Upper lobe of left lung (tissue), 6 donors: ENCODE results near the gene DHRS11. TPM values are rescaled to one million over a fixed set of nuclear protein-coding genes. Genes with fewer than 3 reads are reported as not detected.
A peak's percentile ranks its signal among the peaks of the same experiment; 100 is the strongest.

Experiments
- ATAC-seq, 2 donors: fragments of 200-7000 bp; cut with Tn5 transposase; one replicate each; pipeline ENCODE4 v1.9.1; 2022; ENCODE audit warnings: mild to moderate bottlenecking in 2 of 2, moderate library complexity in 2 of 2; ENCODE audit not compliant: low FRiP score in 2 of 2
- DNase-seq, 2 donors: peaks; one replicate each; pipeline ENCODE4 v3.0.0-alpha.2; 2019 to 2020
- H3K27ac ChIP-seq, 4 donors: fragments of 200-600 bp; sonication (generic); one replicate each; pipeline ENCODE4 v1.5.1; 2016 to 2019
- H3K27me3 ChIP-seq, 4 donors: fragments of 200-600 bp; sonication (generic); one replicate each; pipeline ENCODE4 v1.5.1; 2017 to 2019
- H3K36me3 ChIP-seq, 4 donors: fragments of 200-600 bp; sonication (generic); one replicate each; pipeline ENCODE4 v1.5.1; 2016 to 2019
- H3K4me1 ChIP-seq, 4 donors: fragments of 200-600 bp; sonication (generic); one replicate each; pipeline ENCODE4 v1.5.1; 2018 to 2019
- H3K4me3 ChIP-seq, 4 donors: fragments of 200-600 bp; sonication (generic); one replicate each; pipeline ENCODE4 v1.5.1; 2017 to 2019; ENCODE audit warnings: mild to moderate bottlenecking in 2 of 4, moderate library complexity in 1 of 4
- H3K9me3 ChIP-seq, 4 donors: fragments of 200-600 bp; sonication (generic); one replicate each; pipeline ENCODE4 v1.5.1; 2018 to 2019
- EP300 ChIP-seq, 4 donors: sonication (generic); formaldehyde crosslinking; IDR thresholded peaks; one replicate each; pipeline ENCODE4 v1.5.1; 2017; ENCODE audit warnings: antibody characterized with exemption in 4 of 4, control low read depth in 2 of 4
- POLR2A ChIP-seq, 4 donors: fragments of 450-650 bp; IDR thresholded peaks; one replicate each; pipeline ENCODE4 v1.5.1; 2016 to 2017; ENCODE audit warnings: antibody characterized with exemption in 4 of 4, mild to moderate bottlenecking in 2 of 4
- POLR2AphosphoS5 ChIP-seq, 2 donors: sonication (generic); formaldehyde crosslinking; IDR thresholded peaks; one replicate each; pipeline ENCODE4 v1.5.1; 2017; ENCODE audit warnings: antibody characterized with exemption in 2 of 2
- WGBS, 2 donors: methylation state at CpG; one replicate each; pipeline ENCODE4 v1.1.5; 2017 to 2018; 5-methylcytosine and 5-hydroxymethylcytosine counted together
- total RNA-seq, 6 donors: library from RNA; depleted of rRNA in 4 of 6; stranded (reverse); fragments of >200 nt in 4 of 6; gene quantifications; one replicate each; pipeline versions ENCODE4 v1.1.0 to v1.2.1, GENCODE V29; 2016 to 2021
- TF ChIP-seq, protein P1 (sequence below), 6 experiments: fragments of 450-650 bp in 4 of 6; fragments of 200-600 bp in 2 of 6; sonication (generic) in 2 of 6; IDR thresholded peaks; one replicate each; pipeline ENCODE4 v1.5.1; 2016 to 2019; ENCODE audit warnings: antibody characterized with exemption in 6 of 6
- donor health status: DM: no; HTN: no; CAD: no; lungs with moderate emphysema.
- donor health status: DM: no; HTN: yes; CAD: no; lungs with severe emphysema.

Gene DHRS11
- total RNA-seq, 6 donors from 2014 or later = 3.6 to 7.5 (median 4.9) TPM

- H3K9me3 ChIP-seq = no peaks in the 10 kb centered on the region
- no peaks in the 10 kb centered on the region for H3K36me3 ChIP-seq
- TF ChIP-seq, protein P1, sequence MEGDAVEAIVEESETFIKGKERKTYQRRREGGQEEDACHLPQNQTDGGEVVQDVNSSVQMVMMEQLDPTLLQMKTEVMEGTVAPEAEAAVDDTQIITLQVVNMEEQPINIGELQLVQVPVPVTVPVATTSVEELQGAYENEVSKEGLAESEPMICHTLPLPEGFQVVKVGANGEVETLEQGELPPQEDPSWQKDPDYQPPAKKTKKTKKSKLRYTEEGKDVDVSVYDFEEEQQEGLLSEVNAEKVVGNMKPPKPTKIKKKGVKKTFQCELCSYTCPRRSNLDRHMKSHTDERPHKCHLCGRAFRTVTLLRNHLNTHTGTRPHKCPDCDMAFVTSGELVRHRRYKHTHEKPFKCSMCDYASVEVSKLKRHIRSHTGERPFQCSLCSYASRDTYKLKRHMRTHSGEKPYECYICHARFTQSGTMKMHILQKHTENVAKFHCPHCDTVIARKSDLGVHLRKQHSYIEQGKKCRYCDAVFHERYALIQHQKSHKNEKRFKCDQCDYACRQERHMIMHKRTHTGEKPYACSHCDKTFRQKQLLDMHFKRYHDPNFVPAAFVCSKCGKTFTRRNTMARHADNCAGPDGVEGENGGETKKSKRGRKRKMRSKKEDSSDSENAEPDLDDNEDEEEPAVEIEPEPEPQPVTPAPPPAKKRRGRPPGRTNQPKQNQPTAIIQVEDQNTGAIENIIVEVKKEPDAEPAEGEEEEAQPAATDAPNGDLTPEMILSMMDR (IDR thresholded peaks at IDR 0.05) = no peak
- TF ChIP-seq EP300 (IDR thresholded peaks at IDR 0.05) = no peak
- TF ChIP-seq POLR2AphosphoS5 (IDR thresholded peaks at IDR 0.05) = no peak
- no peak for TF ChIP-seq POLR2A (IDR thresholded peaks at IDR 0.05)
- H3K4me3 ChIP-seq = no peak overlapping the region
- no peaks in the 10 kb centered on the region for H3K4me1 ChIP-seq
- DNase-seq (no peak), ATAC-seq (no peak)
- H3K27ac ChIP-seq = no peak overlapping the region
- 78 to 83% methylated on average over 16 of the region's 16 CpGs for WGBS, 2 donors
- H3K27me3 ChIP-seq = no peaks in the 10 kb centered on the region
Observed at GRCh38 chr17:36616061-36617029, 24.7 kb downstream of the DHRS11 start.

GRCh38 chr17:36617773-36618172, 26.1 kb downstream of the DHRS11 start:
- 83 to 91% methylated on average over 7 of the region's 7 CpGs for WGBS, 2 donors
- no peak for TF ChIP-seq POLR2A (IDR thresholded peaks at IDR 0.05)
- TF ChIP-seq POLR2AphosphoS5 (IDR thresholded peaks at IDR 0.05) = no peak
- TF ChIP-seq, protein P1 (IDR thresholded peaks at IDR 0.05) = no peak
- TF ChIP-seq EP300 (IDR thresholded peaks at IDR 0.05) = no peak

GRCh38 chr17:36623281-36623680, 31.6 kb downstream of the DHRS11 start:
- Histone ChIP-seq H3K27ac (no peak overlapping the region), H3K4me1 (peaks cover 0 to 8% (median 0%) of the 10 kb centered on the region in 4 donors), H3K27me3 (no peaks in the 10 kb centered on the region), H3K4me3 (no peak overlapping the region), H3K9me3 (no peaks in the 10 kb centered on the region), H3K36me3 (no peaks in the 10 kb centered on the region)
- ATAC-seq (no peak), DNase-seq (no peak)
- TF ChIP-seq POLR2AphosphoS5 (IDR thresholded peaks at IDR 0.05) = no peak
- TF ChIP-seq EP300 (IDR thresholded peaks at IDR 0.05) = no peak
- TF ChIP-seq POLR2A (IDR thresholded peaks at IDR 0.05) = no peak
- WGBS, 2 donors = 88 to 91% methylated on average over 3 of the region's 3 CpGs

More at GRCh38 chr17:36617773-36618172, 26.1 kb downstream of the DHRS11 start:
- H3K9me3 ChIP-seq = no peaks in the 10 kb centered on the region
- DNase-seq (no peak), ATAC-seq (no peak)
- no peak overlapping the region for H3K4me3 ChIP-seq
- no peak overlapping the region for H3K27ac ChIP-seq
- no peaks in the 10 kb centered on the region for H3K27me3 ChIP-seq
- H3K4me1 ChIP-seq = no peaks in the 10 kb centered on the region
- no peaks in the 10 kb centered on the region for H3K36me3 ChIP-seq

- Histone ChIP-seq H3K27me3 (no peaks in the 10 kb centered on the region), H3K4me1 (peaks cover 0 to 8% (median 0%) of the 10 kb centered on the region in 4 donors), H3K9me3 (no peaks in the 10 kb centered on the region), H3K27ac (no peak overlapping the region), H3K4me3 (no peak overlapping the region), H3K36me3 (no peaks in the 10 kb centered on the region)
- DNase-seq (no peak), ATAC-seq (no peak)
- TF ChIP-seq POLR2AphosphoS5 (IDR thresholded peaks at IDR 0.05) (no peak), EP300 (IDR thresholded peaks at IDR 0.05) (no peak), POLR2A (IDR thresholded peaks at IDR 0.05) (no peak)
- TF ChIP-seq, protein P1 (IDR thresholded peaks at IDR 0.05) = no peak
- 80 to 83% methylated on average over 7 of the region's 7 CpGs for WGBS, 2 donors
Observed at GRCh38 chr17:36625188-36625587, 33.5 kb downstream of the DHRS11 start.

DNA sequence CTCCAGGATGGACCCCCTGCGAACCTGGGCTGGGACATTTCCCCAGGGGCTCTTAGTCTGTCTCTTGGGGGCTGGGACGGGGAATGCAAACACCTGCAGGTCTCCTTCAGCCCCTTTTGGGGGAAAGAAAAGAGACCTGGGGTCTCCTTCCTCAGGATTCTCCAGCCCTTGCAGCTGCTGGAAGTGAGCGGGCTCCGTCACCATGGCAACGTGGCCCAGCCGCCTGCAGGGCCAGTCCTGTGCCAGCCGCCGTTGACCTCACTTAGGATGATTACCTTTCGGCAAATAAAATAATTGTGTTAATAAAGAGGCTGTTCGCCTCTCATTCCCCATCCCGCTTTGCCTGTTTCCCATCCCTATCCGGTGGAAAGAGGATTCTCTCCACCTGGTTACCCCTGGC, 35.4 kb downstream of the DHRS11 start:
- DNase-seq (peak in 1 of 2 donors; percentile 61), ATAC-seq (no peak)
- WGBS, 2 donors = 72 to 84% methylated on average over 12 of the region's 12 CpGs

More for the DNA sequence above, 35.4 kb downstream of the DHRS11 start:
- Histone ChIP-seq H3K4me3 (no peak overlapping the region), H3K36me3 (no peaks in the 10 kb centered on the region), H3K27ac (no peak overlapping the region), H3K9me3 (no peaks in the 10 kb centered on the region), H3K27me3 (no peaks in the 10 kb centered on the region), H3K4me1 (peaks cover 0 to 8% (median 0%) of the 10 kb centered on the region in 4 donors)
- TF ChIP-seq POLR2A (IDR thresholded peaks at IDR 0.05) (no peak), EP300 (IDR thresholded peaks at IDR 0.05) (no peak), POLR2AphosphoS5 (IDR thresholded peaks at IDR 0.05) (no peak)
- TF ChIP-seq, protein P1 (IDR thresholded peaks at IDR 0.05) = no peak
